ENCODE measurements around the gene HRAS.

The HRAS gene

DNA sequence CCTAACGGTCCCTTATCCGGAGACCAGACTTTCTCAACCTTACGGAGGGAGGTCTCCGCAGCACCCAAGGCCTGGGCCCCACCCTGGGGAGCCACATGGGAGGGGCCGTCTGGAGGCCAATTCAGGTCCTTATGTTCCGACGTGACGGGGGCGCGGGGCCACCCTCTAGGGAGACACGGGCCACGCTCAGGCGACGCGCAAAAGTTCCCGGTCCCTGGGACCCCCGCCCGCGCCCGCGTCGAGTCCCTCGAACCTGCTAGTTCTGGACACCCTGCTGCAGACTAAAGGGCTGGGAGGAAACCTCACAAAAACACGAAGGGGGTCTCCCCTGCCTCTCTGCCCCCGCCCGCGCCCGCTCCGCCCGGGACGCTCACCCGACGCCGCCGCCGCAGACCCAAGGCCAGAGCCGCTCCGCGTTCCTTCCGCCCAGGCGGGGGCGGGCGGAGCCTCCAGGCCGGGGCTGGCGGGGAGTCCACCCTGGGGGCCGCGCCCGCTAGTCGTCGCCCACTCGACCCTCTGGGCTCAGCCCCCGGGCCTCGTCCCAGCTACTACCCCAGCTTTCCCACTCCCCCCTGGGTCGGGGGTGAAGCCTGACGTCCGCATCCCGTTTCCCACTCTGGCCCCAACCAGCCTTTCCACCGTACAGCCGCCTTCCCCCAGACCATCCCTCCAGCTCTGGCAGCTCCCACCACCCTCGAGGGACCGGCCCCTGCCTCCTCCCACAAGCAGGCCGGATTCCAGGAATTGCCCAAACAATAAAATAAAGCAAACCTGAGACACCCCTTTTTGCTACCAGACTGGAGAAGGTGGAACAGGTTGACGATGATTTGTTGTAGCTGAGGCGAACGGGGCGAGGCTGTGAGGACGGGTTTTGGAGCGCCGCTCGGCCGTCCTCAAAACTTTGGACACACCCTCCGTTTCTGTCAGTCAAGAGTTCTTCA, 31.1 kb downstream of the HRAS start:
- in situ Hi-C loops (cut with HindIII; ENCODE audit: low pct_unique_long_range_greater_than_20kb, low sequenced_read_pairs), result no loop called here
- DNase-seq (ENCODE audit: low read depth in 1 of 2, low spot score in 1 of 2), result no peak
- no peak for TF ChIP-seq JUND (IDR thresholded peaks at IDR 0.05; ENCODE audit: low read depth)

DNA sequence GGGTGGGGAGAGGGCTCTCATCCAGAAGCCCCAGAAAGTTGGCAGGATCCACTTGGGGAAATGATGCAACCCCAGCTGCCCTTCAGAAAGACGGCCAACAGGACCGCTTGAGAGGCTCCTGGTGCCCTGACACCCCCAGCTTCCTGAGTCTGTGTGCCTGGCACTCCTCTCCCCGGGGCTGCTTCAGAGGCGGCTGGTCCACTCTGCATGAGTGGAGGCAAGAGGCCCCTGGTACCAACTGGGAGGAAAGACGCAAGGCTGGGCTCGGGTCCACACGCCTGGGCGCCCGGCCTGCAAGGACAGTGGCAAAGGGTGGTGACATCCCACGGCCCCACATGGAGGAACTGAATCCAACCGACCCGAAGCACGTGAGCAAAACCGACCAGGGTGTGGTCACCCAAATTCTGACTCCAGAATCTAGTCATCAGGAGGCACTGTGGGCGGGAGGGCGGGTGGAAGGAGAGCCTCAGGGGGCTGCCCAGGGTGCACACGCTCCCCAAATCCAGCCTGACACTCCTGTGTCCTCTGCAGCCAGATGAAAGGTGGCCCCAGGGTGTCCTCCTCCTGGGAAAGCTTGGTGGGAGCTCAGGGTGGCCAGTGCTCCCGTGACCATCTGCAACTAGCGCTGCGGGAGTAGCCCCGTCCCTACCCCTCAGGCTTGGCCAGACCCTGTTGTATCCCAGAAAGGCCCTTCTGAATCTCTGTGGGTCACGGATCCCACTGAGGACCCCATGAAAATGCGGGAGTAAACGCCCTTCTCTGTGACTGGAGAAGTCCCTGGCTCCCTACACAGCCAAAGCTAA, 32.0 kb downstream of the HRAS start:
- no peak for TF ChIP-seq JUND (IDR thresholded peaks at IDR 0.05; ENCODE audit: low read depth)
- DNase-seq (ENCODE audit: low read depth in 1 of 2, low spot score in 1 of 2), result no peak
- in situ Hi-C loops (cut with HindIII; ENCODE audit: low pct_unique_long_range_greater_than_20kb, low sequenced_read_pairs), result no loop called here

DNA sequence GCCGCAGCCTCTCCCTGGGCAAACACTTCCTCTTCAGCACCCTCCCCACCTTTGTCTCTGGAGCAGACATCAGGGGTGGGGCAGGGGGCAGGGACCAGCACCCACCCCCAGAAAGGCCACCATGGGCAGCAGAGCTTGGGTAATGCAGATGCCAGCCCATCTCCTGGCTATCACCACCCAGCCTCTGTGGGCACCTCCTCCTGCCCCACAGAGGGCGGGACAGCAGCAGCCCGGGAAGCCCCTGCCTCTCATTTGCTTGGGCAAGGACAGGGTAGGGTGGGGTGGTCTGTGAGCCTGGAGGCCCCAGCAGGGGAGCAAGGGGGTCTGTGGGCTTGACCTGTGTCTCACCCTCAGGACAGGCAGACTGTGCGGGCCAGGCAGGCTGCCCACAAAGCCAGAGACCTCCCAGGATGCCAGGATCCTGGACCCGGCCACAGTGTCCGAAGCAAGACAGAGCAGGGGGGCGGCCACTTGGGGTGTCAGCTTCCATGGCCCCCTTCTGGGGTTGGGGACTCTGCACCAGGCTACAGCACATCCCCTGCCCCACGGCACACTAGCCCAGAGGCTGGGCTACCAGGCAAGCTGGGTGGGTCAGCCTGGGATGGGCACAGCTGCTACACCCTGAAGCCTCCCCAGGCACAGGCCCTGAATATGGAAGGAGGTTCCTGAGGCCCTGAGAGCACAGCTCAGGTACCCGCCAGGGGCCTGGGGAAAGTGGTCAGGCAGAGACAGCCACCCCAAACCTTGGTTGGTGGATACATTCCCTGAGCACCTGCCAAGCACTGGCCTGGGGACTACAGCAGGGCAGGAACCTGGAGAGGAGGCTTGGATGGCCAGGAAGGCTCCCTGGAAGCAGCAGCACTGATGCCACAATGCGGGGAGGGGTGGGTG, 32.8 kb downstream of the HRAS start:
- TF ChIP-seq JUND (IDR thresholded peaks at IDR 0.05; ENCODE audit: low read depth), result no peak
- DNase-seq (ENCODE audit: low read depth in 1 of 2, low spot score in 1 of 2), result no peak
- in situ Hi-C loops (cut with HindIII; ENCODE audit: low pct_unique_long_range_greater_than_20kb, low sequenced_read_pairs), result no loop called here

DNA sequence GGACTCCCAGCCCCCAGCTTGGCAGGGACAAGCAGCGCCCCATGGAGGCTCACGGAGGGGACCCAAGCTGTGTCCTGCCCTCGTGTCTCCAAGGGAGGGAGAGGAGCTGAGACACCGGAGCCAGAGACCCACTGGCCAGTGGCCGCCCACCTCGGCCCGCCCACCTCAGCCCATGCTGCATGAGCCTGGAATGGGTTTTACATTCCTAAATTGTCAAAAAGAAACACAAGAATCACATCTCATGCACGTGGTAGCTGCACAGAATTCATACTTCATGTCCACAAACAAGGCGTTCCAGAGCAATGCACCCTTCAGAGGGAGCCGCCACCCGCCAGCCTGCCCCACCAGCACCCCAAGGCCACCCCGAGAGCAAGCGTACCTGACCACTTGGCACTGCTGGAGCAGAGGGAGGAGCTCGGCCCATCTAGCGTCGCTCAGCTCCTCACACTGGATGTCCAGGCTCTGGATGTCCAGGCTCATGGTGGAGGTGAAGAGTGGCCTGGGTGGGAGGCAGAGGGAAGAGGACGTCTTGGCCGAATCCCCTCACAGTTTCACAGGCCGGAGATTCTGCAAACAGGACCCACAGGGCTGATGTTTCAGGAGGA, 33.6 kb downstream of the HRAS start:
- no peak for TF ChIP-seq JUND (IDR thresholded peaks at IDR 0.05; ENCODE audit: low read depth)
- in situ Hi-C loops (cut with HindIII; ENCODE audit: low pct_unique_long_range_greater_than_20kb, low sequenced_read_pairs), result no loop called here
- DNase-seq (ENCODE audit: low read depth in 1 of 2, low spot score in 1 of 2), result no peak

DNA sequence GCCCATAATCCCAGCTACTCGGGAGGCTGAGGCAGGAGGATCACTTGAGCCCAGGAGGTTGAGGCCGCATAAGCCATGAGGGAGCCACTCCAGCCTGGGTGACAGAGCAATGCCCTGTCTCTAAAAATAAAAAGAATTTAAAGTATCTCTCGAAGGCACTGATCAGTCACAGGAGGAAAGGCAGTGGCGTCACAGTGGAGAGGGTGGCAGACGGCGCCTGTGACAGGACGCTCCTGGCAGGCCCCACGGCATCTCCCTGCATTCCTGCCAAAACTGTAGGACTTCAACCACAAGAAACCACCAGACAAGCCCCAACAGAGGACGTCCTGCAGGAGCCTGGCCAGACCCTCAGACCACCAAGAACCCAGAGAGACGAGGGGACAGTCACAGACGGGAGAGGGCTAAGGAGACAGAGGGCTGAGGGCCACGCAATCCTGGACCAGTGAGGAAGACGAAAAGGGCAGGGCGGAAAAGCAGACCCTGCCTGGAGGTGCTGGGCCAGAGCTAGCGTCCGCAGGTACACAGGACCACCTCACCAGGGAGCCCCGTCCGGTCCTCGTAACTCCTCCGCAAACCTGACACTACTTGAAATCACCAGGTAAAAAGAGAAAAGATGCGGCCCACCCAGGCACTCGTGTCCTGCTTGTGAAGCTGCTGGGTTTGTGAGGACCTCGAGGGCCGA, 34.2 kb downstream of the HRAS start:
- in situ Hi-C loops (cut with HindIII; ENCODE audit: low pct_unique_long_range_greater_than_20kb, low sequenced_read_pairs), result no loop called here
- DNase-seq (ENCODE audit: low read depth in 1 of 2, low spot score in 1 of 2), result no peak
- no peak for TF ChIP-seq JUND (IDR thresholded peaks at IDR 0.05; ENCODE audit: low read depth)

DNA sequence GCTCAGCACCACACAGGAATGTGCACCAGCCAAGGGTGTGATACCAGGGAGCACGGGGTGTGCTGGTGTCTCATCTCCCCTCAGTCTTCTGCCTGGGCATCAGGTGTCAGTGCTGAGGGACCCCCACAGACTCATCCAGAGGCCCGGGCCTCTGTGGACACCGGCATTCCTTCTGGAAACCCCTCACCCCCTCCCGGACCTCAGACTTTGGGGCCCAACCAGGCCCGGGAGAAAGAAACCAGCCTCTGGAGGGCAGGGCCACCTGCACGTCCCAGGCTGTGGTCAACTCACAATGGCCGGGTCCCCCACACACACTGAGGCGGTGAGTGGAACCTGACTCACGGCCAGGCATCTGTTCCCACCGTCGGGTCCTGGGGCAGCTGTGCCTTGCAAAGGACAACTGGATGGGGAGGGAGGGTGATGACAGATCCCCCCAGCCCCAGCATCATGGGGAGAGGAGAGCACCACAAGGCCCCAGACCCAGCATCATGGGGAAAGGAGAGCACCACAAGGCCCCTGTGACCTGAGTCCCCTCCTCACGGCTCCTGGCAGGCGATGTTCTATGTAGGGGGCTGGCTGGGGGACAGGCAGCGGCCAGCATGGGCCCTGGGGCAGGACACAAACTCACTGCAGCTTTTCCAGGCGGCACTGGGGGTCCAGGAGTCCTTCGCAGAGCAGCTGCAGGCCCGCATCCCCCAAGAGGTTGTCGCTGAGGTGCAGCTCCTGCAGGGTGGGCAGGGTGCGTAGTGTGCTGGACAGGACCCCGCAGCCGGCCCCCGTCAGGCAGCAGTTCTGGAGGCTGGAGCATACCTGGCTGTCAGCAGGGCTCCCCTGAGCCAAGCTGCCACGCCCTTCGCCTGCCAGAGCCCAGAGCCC, 35.9 kb downstream of the HRAS start:
- no peak for TF ChIP-seq JUND (IDR thresholded peaks at IDR 0.05; ENCODE audit: low read depth)
- DNase-seq (ENCODE audit: low read depth in 1 of 2, low spot score in 1 of 2), result no peak
- in situ Hi-C loops (cut with HindIII; ENCODE audit: low pct_unique_long_range_greater_than_20kb, low sequenced_read_pairs), result no loop called here

DNA sequence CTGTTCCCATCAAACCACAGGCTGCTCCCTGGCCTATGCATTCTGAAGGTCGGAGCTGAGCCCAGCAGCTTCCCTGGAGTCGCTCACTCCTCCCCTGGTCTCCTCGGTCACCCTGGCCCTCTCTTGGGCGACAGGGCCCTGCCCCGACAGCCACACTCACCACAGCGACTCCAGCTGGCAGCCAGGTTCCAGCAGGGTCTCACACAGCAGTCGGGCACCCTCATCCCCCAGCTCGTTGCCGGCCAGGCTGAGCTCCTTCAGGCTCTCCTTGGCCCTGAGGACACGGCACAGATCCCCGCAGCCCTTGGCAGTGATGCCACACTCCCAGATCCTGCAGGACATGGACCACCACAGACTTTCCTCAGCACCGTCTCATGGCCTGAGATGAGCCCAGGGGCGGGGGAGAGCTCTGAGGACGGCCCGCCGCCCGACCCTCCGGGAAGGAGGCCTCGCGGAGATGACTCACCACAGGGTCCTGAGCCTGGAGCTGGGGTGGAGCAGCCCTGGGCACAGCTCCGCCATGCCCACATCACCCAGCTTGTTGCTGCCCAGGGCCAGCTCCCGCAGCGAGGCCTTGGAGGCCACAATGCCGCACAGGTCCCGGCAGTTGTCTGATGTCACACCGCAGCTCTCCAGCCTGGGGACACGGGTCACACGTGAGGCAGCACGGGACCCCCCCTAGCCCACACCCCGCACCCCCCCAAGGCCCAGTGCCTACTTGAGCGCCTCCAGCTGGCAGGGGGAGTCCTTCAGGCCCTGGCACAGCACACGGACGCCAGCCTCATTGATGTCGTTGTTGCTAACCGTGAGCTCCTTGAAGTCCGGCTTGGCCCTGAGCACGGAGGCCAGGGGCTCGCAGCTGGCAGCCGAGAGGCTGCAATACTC, 36.8 kb downstream of the HRAS start:
- no peak for DNase-seq (ENCODE audit: low read depth in 1 of 2, low spot score in 1 of 2)
- in situ Hi-C loops (cut with HindIII; ENCODE audit: low pct_unique_long_range_greater_than_20kb, low sequenced_read_pairs), result no loop called here
- TF ChIP-seq JUND (IDR thresholded peaks at IDR 0.05; ENCODE audit: low read depth), result no peak

DNA sequence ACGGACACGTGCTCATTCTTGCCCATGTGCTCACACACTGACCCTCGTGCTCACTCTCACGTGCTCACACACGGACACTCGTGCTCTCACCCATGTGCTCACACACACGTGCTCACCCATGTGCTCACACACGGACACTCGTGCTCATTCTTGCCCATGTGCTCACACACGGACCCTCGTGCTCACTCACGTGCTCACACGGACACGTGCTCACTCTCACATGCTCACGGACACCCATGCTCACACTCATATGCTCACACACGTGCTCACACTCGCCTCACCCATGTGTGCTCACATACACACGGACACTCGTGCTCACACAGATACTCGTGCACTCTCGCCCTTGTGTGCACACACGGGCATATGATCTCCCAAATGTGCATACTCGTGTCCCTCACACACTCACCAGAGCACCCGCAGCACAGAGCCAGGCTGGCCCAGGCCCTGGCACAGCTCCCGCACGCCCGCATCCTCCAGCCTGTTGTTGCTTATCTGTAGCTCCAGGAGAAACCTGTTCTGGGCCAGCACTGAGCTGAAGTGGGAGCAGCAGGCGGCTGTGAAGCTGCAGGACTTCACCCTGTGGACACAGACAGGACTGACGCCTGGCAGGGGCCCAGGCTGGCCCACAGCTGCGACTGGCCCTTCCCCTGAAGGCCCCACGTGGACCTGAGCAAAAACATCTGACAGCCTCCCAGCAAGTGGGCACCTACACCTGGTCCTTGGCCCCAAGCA, 37.6 kb downstream of the HRAS start:
- in situ Hi-C loops (cut with HindIII; ENCODE audit: low pct_unique_long_range_greater_than_20kb, low sequenced_read_pairs), result no loop called here
- no peak for TF ChIP-seq JUND (IDR thresholded peaks at IDR 0.05; ENCODE audit: low read depth)
- DNase-seq (ENCODE audit: low read depth in 1 of 2, low spot score in 1 of 2), result no peak

DNA sequence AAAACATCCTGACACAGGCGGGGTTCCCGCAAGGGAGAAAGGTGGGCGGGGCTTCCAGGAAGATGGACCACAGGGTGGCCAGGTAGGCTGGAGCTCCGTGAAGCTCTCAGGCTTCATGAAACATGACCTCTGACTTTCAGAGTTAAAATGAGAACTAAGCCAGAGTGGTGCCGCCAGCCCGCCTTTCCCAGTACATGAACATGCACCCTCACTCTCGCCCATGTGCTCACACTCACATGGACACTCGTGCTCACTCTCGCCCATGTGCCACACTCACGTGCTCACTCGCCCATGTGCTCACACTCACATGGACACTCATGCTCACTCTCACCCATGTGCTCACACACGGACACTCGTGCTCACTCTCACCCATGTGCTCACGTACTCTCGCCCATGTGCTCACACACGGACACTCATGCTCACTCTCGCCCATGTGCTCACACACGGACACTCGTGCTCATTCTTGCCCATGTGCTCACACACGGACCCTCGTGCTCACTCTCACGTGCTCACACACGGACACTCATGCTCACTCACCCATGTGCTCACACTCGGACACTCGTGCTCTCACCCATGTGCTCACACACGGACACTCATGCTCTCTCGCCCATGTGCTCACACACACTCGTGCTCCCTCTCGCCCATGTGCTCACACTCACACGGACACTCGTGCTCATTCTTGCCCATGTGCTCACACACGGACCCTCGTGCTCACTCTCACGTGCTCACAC, 38.4 kb downstream of the HRAS start:
- in situ Hi-C loops (cut with HindIII; ENCODE audit: low pct_unique_long_range_greater_than_20kb, low sequenced_read_pairs), result no loop called here
- TF ChIP-seq JUND (IDR thresholded peaks at IDR 0.05; ENCODE audit: low read depth), result no peak
- no peak for DNase-seq (ENCODE audit: low read depth in 1 of 2, low spot score in 1 of 2)
